NOMO-1 treated with dmso at 0.1 percent for 144 hours (cell line): ENCODE results near the gene MVD.

Experiments used
- DNase-seq: peaks from one replicate; lab custom pipeline; 2025; ENCODE audit not compliant: unreplicated experiment; lab: John Stamatoyannopoulos, UW

MVD gene

GRCh38 chr16:88697831-88698615, 35.1 kb upstream of the MVD start:
- no peak for DNase-seq

DNA sequence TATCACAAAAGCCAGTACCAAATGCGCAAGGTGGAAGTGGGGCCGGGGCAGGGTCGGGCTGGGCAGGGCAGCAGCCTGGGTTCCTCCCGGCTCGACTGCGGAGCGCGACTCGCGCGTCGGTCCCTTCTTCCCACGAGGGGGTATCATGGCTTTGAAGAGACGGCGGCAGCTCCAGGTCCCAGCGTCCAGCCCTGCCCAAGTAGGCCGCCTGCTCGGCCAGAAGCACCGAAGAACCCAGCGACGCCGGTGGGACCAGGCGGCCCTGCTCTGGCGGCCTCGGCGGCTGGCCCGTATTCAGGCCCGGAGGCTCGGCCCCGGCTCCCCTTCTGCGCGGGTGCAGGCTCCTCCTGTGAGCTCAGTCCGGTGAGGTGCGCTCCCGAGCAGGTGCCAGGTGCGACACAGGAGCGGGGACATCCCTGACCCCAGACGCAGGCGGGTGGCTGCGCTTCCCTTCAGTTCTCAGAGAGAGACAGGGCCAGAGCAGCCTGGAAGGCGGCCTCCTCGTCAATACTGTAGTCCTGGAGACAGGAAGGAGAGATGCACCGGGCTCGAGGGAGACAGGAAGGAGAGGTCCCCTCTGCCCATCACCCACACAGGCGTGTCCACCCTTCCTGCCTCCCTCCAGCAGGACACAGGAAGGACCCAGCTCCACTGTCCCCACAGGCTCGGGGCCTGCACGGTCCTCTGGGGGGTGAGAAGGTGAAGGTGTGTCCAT, 34.4 kb upstream of the MVD start:
- DNase-seq, result no peak

GRCh38 chr16:88696441-88696840, 33.5 kb upstream of the MVD start:
- DNase-seq, result no peak

DNA sequence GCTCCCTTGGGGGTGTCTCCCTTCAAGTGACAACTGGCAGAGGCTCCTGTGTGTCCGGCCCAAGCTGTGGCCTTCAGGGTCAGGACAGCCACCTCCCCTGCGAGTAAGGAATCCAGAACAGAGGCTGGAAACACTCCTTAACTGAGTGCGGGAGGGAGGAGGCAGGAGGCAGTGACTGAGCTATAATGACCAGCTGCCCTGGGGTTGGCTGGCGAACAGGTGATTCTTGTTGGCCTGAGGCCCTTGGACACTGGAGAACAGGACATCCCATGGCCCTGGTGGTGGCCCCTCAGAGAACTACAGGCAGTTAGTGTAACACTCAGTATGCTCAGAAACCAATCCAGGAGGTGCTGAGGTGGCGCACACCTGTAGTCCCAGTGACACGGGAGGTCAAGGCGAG, 32.9 kb upstream of the MVD start:
- DNase-seq, result no peak

DNA sequence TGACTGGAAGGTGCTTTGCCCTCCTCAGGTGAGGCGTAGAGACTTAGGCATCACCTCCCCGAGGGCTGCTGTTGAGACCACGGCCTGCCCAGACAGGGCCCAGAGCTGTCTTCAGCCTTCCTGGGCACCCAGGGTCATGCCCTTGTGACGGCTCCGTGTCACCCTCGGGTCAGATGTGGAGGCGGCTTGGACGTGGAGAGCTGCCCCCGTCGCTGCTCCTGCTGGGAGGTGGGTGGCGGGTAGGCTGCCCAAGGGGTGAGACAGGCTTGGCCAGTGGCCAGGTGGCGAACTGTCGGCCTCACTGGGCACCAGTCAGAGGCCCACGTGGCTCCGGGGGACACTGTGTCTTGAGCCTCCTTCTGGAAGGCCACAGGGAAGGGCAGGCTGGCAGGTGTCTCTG, 32.3 kb upstream of the MVD start:
- no peak for DNase-seq

- DNase-seq, result no peak
Measured at GRCh38 chr16:88694221-88695087, 31.6 kb upstream of the MVD start.

GRCh38 chr16:88693420-88694177, 30.7 kb upstream of the MVD start:
- no peak for DNase-seq

DNA sequence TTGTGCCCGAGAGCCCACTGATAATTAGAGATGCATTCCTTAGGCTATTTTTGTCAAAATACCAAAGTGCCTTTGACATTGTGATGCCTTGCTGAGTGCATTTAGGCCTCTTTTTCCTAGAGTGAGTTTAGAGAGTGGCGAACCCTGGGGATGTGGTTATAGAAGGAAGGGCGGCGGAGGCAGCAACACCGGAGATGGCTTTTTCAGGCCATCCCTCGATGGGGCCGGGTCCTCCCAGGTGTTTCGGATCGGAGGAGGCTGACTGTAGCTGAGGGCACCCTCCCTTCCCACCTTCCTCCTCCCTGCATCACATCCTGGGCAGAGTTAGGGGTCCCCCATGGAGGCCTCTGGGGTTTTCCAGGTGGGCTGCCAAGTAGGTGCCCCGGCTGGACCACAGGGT, 30.0 kb upstream of the MVD start:
- DNase-seq, result no peak

- DNase-seq, result peak; percentile 78
Measured at GRCh38 chr16:88691924-88692560, 29.2 kb upstream of the MVD start.

GRCh38 chr16:88691129-88691813, 28.4 kb upstream of the MVD start:
- DNase-seq, result no peak

DNA sequence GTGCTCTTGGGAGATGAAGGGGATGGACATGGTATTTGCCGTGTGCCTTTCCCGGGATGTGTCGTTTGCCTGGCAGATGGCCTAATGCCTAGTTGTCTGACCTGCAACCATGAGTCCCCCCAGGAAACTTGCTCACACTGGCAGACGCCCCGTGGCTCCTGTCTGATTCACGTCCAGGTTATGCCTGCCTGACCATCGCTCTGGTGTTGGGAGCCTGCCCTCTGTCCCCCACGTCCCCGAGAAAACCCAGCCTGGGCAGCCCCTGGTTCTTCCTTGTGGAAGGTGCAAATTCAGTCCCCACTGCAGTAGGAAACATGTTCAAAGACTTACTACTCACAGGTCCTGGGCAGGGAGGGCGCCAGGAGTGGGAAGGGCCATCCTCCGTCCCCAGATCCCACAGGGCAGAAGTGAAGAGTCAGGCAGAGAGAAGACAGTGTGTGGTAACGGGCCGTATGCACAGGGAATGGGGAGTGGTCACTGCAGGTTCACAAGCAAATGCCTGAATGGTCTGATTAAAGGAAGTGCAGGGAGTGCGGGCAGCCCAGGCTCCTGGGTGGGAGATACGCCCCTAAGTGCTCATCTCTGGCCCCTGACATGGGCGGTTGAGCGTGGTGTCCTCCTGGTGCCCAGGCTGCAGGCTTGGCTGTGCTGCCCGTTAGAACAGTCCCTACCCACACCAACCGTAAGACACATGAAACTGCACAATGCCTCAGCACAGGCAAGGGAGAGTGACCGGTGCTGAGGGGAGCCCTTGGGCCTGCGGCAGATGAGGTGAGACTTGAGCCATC, 27.6 kb upstream of the MVD start:
- no peak for DNase-seq

DNA sequence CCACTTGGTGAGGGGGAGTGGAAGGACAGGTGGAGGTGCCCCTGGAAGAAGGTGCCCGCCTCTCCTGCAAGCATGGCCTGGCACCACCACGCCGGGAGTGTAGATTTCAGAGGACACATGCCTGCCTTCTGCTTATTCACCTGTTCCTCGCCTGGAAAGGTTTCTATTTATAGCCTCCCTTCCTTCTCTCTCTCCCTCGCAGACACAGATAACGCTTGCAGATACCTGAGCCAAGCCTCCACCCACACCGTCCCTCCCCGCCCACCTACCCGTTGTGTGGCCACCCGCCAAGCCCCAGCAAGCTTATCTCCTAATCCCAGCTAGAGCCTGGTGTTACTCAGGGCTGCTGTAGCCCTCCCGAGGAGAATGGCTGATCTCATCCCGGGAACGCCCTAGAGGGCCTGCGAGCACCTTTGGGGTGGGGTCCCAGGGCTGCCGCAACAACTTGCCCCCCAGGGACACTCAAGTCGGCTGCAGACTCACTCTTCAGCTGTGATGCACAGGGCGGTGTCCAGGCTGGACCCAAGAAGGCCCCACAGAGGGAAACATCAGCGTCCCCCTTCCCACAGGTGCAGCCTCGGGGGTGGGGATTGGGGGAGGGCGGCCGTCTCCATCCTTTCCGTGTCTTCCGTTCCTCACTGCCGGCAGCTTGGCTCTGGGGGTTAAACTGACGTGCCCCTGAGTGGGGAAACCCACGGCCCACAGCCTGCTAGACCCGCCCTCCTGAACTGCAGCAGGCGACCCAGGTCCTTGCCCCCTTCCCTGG, 25.3 kb upstream of the MVD start:
- no peak for DNase-seq

DNA sequence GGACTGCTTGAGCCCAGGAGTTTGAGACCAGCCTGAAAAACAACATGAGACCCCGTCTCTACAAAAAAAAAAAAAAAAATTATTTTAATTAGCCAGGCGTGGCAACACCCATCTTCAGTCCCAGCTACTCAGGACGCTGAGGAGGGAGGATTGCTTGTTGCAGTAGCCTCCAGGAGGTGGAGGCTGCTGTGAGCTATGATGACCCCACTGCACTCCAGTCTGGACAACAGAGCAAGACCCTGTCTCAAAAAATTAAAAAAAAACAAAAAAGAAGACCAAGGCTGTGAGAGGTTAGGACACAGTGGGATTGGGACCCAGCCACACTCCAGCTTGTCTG, 24.8 kb upstream of the MVD start:
- no peak for DNase-seq

DNA sequence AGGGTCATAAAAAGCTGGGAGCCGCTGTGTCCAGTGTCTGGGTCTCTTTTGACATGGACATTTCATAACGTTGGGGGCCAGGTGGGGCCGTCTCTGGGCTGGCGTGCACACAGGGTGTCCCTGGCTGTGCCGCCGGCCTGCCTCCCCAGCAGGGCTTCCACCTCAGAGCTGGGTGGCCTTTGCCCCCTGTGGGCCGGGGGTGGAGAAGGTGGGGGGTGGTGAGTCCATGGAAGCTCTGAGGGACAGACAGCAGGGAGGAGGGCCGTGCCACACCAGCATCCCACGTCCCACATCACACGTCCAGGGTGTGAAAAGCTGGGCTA, 24.3 kb upstream of the MVD start:
- no peak for DNase-seq

DNA sequence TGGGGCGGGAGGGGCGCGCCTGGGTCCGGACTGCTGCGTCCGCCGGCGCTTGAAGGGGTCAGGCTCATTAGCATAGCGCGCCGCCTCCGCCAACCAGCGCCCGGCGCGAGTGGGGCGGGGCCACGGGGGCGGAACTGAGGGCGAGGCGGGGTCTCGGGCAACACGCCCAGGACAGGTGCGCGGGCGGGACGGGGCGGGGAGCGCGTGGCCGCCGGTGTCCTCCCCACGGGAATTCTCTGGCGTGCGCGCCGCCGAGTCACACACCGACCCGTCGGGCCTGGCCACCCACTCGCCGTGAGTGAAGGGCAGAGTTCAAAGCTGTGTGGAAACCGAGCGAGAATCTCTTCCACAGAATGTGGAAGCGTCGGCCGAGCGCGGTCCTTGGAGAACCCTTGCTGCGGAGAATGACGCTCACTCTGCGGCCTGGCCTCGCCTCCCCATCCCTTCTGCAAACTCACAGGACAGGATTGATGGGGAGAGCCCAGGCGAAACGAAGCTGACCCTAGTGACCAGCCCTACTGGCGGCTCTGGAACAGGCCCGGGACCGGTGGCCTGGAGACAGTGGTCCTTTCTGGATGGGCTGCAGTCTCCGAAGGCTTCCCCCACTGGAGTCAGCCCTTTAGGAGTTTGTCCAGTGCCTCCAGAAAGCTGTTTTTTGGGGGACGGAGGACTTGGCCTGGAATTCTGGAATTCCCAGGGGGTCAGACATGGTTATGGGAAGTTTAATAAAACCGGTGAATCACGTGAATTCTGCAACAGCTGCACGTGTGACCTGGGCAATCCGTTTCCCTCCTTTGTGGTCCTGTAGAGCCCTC, 23.8 kb upstream of the MVD start, which contains the start of gene SNAI3:
TSS of gene SNAI3 (minus strand) at position 69 of the 815 bp plus-strand sequence. CDS start 101 bp downstream, outside the sequence.
- peak; percentile 66 for DNase-seq

GRCh38 chr16:88686062-88686438, 23.2 kb upstream of the MVD start:
- no peak for DNase-seq

DNA sequence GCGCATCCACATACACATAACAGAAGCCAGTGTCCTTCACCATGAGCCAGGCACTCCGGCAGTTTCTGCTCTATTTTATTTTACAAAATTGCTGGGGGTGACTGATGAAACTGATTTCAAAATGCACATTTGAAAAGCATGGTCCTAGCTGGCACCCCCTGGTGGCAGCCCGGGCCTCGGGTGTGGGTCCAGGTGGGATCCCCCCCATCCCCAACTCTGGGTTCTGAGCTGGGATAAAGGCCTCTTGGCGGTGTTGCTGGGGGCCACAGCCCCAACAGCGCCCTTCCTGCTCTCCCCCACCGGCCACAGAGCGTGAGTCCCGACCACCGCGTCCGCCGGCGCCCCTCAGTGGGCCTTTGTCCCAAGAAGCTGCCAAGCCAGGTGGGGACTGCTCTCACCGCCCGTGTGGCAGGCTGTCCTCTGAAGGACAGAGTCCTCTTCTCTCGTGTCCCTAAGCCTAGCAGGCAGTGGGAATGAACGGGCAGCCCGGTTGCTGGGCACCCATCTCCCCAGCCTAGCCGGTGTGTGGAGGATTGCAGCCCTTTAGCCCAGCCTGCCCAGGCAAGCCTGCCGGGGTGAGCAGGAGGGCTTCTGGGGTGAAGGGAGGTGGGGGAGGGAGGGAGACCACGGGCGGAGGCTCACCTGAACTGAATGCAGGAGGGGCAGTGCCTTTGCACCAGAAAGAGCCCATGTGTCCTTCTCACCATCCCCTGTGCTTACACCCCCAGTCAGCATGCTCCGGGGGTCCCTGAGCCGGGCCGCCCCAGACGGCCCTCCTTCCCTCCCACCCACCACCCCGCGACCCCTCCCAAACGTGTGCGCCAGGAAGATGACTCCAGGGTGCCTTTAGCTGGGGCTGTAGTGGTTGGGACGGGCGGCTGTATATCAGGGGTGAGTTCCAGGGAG, 22.5 kb upstream of the MVD start:
- DNase-seq, result peak; percentile 60
